A549 (cell line): ENCODE results near the gene MAGI2. TPM values are rescaled to one million over a fixed set of nuclear protein-coding genes. Genes with fewer than 3 reads are reported as not detected.

Experiments used
- ATAC-seq, 2 experiments: fragments of 200-7000 bp in 1 of 2; fragments of >200 bp in 1 of 2; cut with Nextera tagmentation in 1 of 2; cut with Tn5 transposase in 1 of 2; 3 replicates each; pipeline versions ENCODE4 v1.8.0 to v1.9.1; 2018 to 2020; ENCODE audit warnings: mild to moderate bottlenecking in 1 of 2, moderate library complexity in 1 of 2
- CTCF ChIA-PET: fragments of 300-600 bp; sonication (Branson Sonifier 250); formaldehyde crosslinking; extraction: SDS; loops from one replicate; lab custom pipeline; 2021; ENCODE audit warnings: antibody characterized with exemption, inconsistent platforms; lab: Yijun Ruan, JAX
- POLR2A ChIA-PET: fragments of 350-600 bp; formaldehyde crosslinking; extraction: SDS; loops from one replicate; lab custom pipeline; 2021; ENCODE audit warnings: antibody characterized with exemption, inconsistent platforms; lab: Yijun Ruan, JAX
- DNase-seq, 2 experiments: peaks; one replicate each; pipeline versions ENCODE4 v3.0.0 to v3.0.0-alpha.2; 2011 to 2016; ENCODE audit warnings: low read depth in 1 of 2, low spot score in 1 of 2
- FAIRE-seq: peaks from 2 replicates; lab custom pipeline; 2011; peaks lifted over from hg19 to GRCh38; lab: Jason Lieb, UNC
- H3K27ac ChIP-seq, 2 experiments: fragments of >200 bp; sonication (Bioruptor Twin); formaldehyde crosslinking; 3 replicates each; pipeline ENCODE4 v1.5.1; 2016 to 2017
- H3K4me1 ChIP-seq: fragments of >200 bp; sonication (Bioruptor Twin); formaldehyde crosslinking; 3 replicates; pipeline ENCODE4 v1.6.1; 2016
- H3K4me2 ChIP-seq: fragments of >200 bp; sonication (Bioruptor Twin); formaldehyde crosslinking; 3 replicates; pipeline ENCODE4 v1.6.1; 2016
- H3K4me3 ChIP-seq: fragments of >200 bp; sonication (Bioruptor Twin); formaldehyde crosslinking; 3 replicates; pipeline ENCODE4 v1.5.1; 2016
- H3K9me3 ChIP-seq: fragments of >200 bp; sonication (Bioruptor Twin); formaldehyde crosslinking; 3 replicates; pipeline ENCODE4 v1.6.1; 2016
- CTCF ChIP-seq: fragments of >200 bp; sonication (Bioruptor Twin); formaldehyde crosslinking; IDR thresholded peaks from 3 replicates; pipeline ENCODE4 v1.5.1; 2016
- E2F6 ChIP-seq: IDR thresholded peaks from 2 replicates; pipeline ENCODE4 v1.6.1; 2012; ENCODE audit warnings: low read depth, borderline replicate concordance
- ESRRA ChIP-seq: fragments of 150-350 bp; IDR thresholded peaks from 2 replicates; pipeline ENCODE4 v1.6.1; 2014; ENCODE audit warnings: mild to moderate bottlenecking, low read length, borderline replicate concordance
- FOSB ChIP-seq: fragments of 250-450 bp; sonication (Bioruptor Pico); IDR thresholded peaks from 2 replicates; pipeline ENCODE4 v1.5.0; 2020; ENCODE audit warnings: mild to moderate bottlenecking, moderate library complexity
- HDAC2 ChIP-seq: fragments of 200-600 bp; sonication (generic); IDR thresholded peaks from 2 replicates; pipeline ENCODE4 v1.6.1; 2016
- HEYL ChIP-seq: fragments of 250-450 bp; sonication (Bioruptor Pico); IDR thresholded peaks from 2 replicates; pipeline ENCODE4 v1.8.0; 2021; ENCODE audit warnings: mild to moderate bottlenecking, moderate library complexity
- HOXB13 ChIP-seq: fragments of 250-450 bp; sonication (Bioruptor Pico); IDR thresholded peaks from 2 replicates; pipeline ENCODE4 v1.5.0; 2020; ENCODE audit warnings: low read depth, mild to moderate bottlenecking, moderate library complexity
- JUN ChIP-seq, 2 experiments: fragments of >200 bp; sonication (Bioruptor Twin); formaldehyde crosslinking; IDR thresholded peaks; 2 replicates in 1 of 2; 3 replicates in 1 of 2; pipeline ENCODE4 v1.6.1; 2016 to 2017
- JUNB ChIP-seq: fragments of >200 bp; sonication (Bioruptor Twin); formaldehyde crosslinking; IDR thresholded peaks from 2 replicates; pipeline ENCODE4 v1.6.1; 2016
- KDM1A ChIP-seq: fragments of 200-600 bp; sonication (generic); IDR thresholded peaks from 2 replicates; pipeline ENCODE4 v1.6.1; 2016; ENCODE audit warnings: low read depth, mild to moderate bottlenecking
- KDM5A ChIP-seq: fragments of 200-600 bp; sonication (generic); IDR thresholded peaks from 2 replicates; pipeline ENCODE4 v1.6.1; 2016; ENCODE audit warnings: antibody characterized with exemption, mild to moderate bottlenecking
- MAZ ChIP-seq: fragments of 150-350 bp; IDR thresholded peaks from 2 replicates; pipeline ENCODE4 v1.6.1; 2014; ENCODE audit warnings: antibody characterized with exemption, low read depth, low read length, borderline replicate concordance
- PHF8 ChIP-seq: fragments of 200-600 bp; sonication (generic); IDR thresholded peaks from 2 replicates; pipeline ENCODE4 v1.6.1; 2016; ENCODE audit warnings: low read depth, mild to moderate bottlenecking, antibody characterized with exemption, moderate library complexity, borderline replicate concordance
- POLR2A ChIP-seq: IDR thresholded peaks from 2 replicates; pipeline ENCODE4 v1.6.1; 2012; ENCODE audit warnings: mild to moderate bottlenecking, low read length
- RARB ChIP-seq: fragments of 250-450 bp; sonication (Bioruptor Pico); IDR thresholded peaks from 2 replicates; pipeline ENCODE4 v1.8.0; 2021; ENCODE audit warnings: mild to moderate bottlenecking, moderate library complexity
- RCOR1 ChIP-seq: fragments of 150-350 bp; IDR thresholded peaks from 2 replicates; pipeline ENCODE4 v1.6.1; 2014; ENCODE audit warnings: antibody characterized with exemption, low read length, low read depth
- RFX5 ChIP-seq: fragments of 450-650 bp; IDR thresholded peaks from 2 replicates; pipeline ENCODE4 v1.7.1; 2014; ENCODE audit warnings: antibody characterized with exemption, mild to moderate bottlenecking, moderate library complexity
- SMC3 ChIP-seq: fragments of >200 bp; sonication (Bioruptor Twin); formaldehyde crosslinking; IDR thresholded peaks from 3 replicates; pipeline ENCODE4 v1.6.1; 2018; ENCODE audit warnings: inconsistent platforms
- TP53 ChIP-seq: fragments of 250-450 bp; sonication (Bioruptor Pico); IDR thresholded peaks from 2 replicates; pipeline ENCODE4 v1.5.0; 2021; ENCODE audit warnings: mild to moderate bottlenecking, moderate library complexity
- ZSCAN20 ChIP-seq: fragments of 250-450 bp; sonication (Bioruptor Pico); IDR thresholded peaks from 2 replicates; pipeline ENCODE4 v1.8.0; 2022; ENCODE audit warnings: mild to moderate bottlenecking, moderate library complexity
- WGBS: methylation state at CpG from one replicate; pipeline ENCODE4 v1.1.6; 2017; ENCODE audit errors: missing lambda C conversion rate; 5-methylcytosine and 5-hydroxymethylcytosine counted together
- polyA minus RNA-seq: library from RNA; depleted of rRNA, polyadenylated mRNA; stranded (reverse); fragments of >200 nt; gene quantifications from 2 replicates; pipeline ENCODE4 v1.2.3, GENCODE V29; 2011; rRNA and poly(A)+ RNA removed
- polyA plus RNA-seq, 4 experiments: library from polyadenylated mRNA; depleted of rRNA in 3 of 4; stranded (reverse); fragments of >200 nt; fragmentation: RNase III in 1 of 4; extraction: RNeasy Plus Mini Kit Qiagen cat#74134 plus additional on column Dnase treatment in 1 of 4; gene quantifications; 2 replicates in 3 of 4; 3 replicates in 1 of 4; pipeline ENCODE4 v1.2.3, GENCODE V29; 2011 to 2017
- TF ChIP-seq, protein P1 (sequence below): IDR thresholded peaks from 2 replicates; pipeline ENCODE4 v1.6.1; 2012
- TF ChIP-seq, protein P2 (sequence below): fragments of 450-650 bp; IDR thresholded peaks from 2 replicates; pipeline ENCODE4 v1.6.1; 2014; ENCODE audit warnings: antibody characterized with exemption

MAGI2 gene
- polyA plus RNA-seq (2011; rRNA removed) (0.78 and 0.81 TPM in 2 replicates), polyA plus RNA-seq (2017; fragmentation: RNase III; extraction: RNeasy Plus Mini Kit Qiagen cat#74134 plus additional on column Dnase treatment) (0.35 to 0.53 TPM (median 0.48 TPM) in 3 replicates), polyA minus RNA-seq (1.3 and 1.5 TPM in 2 replicates)
- 0.15 and 0.22 TPM in 2 replicates for polyA plus RNA-seq (2012; cell fraction: cytosol; rRNA removed)
- polyA plus RNA-seq (2012; cell fraction: nucleus; rRNA removed) = 0.10 and 0.20 TPM in 2 replicates

GRCh38 chr7:79453558-79454360 lies at the start of gene MAGI2:
MAGI2 (minus strand) TSS chr7:79453667; CDS start chr7:79453320, 347 bp downstream.
- peak in 1 of 2 experiments; percentile 20 for DNase-seq
- 70% methylated on average over 34 of the region's 67 CpGs for WGBS
- peak; percentile 37 to 47; a peak in 5 of 6 replicates for ATAC-seq
- TF ChIP-seq POLR2A (0 out of 2 replicates have a peak, but pooled peaks have one; percentile 11), KDM1A (no peak)
- Histone ChIP-seq H3K4me3 (peak within 1 kb of the TSS; percentile 85), H3K4me1 (0 out of 3 replicates have a peak, but pooled peaks cover 3% of the 10 kb centered on the region), H3K27ac (peak within 1 kb of the TSS; percentile 87 to 92), H3K4me2 (peak within 1 kb of the TSS; percentile 93), H3K9me3 (no peaks in the 10 kb centered on the region)
- CTCF ChIA-PET = interaction anchor here (1.0 kb wide), 1 partner anchor 14 kb away, joined by 3 read pairs; no protein-coding TSS in a partner anchor
- POLR2A ChIA-PET = interaction anchor here (0.6 kb wide), 1 partner anchor 594 kb away, joined by 3 read pairs; no protein-coding TSS in a partner anchor
- no peak for FAIRE-seq

DNA sequence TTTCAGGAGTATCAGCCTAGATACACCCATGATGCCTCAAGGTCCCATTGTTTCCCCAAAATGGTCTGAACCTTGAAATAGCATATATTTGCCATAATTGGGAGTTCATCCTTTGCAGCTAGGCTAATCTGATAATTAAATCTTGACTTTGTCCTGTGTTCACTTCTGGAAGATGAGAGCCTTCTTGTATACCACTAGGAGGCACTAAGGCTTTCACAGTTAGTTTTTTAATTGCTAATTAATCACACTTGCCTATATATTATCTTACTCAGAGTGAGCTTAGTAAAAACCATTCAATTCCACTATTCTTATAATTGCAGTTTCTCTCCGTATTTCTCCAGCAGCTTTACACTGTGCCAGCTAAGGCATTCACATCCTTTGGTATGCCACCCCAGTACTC lies 48.7 kb upstream of the MAGI2 start:
- no peak overlapping the region for H3K4me2 ChIP-seq
- H3K4me3 ChIP-seq = no peak overlapping the region
- ATAC-seq (no peak), DNase-seq (no peak), FAIRE-seq (no peak)
- H3K9me3 ChIP-seq = no peaks in the 10 kb centered on the region
- ChIA-PET CTCF (no interaction called here), POLR2A (no interaction called here)
- 88% methylated on average over 1 of the region's 1 CpG for WGBS
- no peak overlapping the region for H3K27ac ChIP-seq
- TF ChIP-seq, protein P1, sequence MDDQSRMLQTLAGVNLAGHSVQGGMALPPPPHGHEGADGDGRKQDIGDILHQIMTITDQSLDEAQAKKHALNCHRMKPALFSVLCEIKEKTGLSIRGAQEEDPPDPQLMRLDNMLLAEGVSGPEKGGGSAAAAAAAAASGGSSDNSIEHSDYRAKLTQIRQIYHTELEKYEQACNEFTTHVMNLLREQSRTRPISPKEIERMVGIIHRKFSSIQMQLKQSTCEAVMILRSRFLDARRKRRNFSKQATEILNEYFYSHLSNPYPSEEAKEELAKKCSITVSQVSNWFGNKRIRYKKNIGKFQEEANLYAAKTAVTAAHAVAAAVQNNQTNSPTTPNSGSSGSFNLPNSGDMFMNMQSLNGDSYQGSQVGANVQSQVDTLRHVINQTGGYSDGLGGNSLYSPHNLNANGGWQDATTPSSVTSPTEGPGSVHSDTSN = no peak
- no peak; the same call in 2 of the 3 replicates for TF ChIP-seq CTCF
- TF ChIP-seq FOSB (CRISPR knock-in tag) = no peak
- no peak for TF ChIP-seq HOXB13 (CRISPR knock-in tag)
- TF ChIP-seq KDM5A = no peak
- TF ChIP-seq JUN (IDR thresholded peaks at IDR 0.05) = no peak
- TF ChIP-seq RFX5 = no peak
- TF ChIP-seq, protein P2, sequence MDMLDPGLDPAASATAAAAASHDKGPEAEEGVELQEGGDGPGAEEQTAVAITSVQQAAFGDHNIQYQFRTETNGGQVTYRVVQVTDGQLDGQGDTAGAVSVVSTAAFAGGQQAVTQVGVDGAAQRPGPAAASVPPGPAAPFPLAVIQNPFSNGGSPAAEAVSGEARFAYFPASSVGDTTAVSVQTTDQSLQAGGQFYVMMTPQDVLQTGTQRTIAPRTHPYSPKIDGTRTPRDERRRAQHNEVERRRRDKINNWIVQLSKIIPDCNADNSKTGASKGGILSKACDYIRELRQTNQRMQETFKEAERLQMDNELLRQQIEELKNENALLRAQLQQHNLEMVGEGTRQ = no peak
- TF ChIP-seq HEYL (CRISPR knock-in tag) = no peak
- no peak for TF ChIP-seq MAZ
- TF ChIP-seq ZSCAN20 = no peak
- no peak for TF ChIP-seq ESRRA
- no peak for TF ChIP-seq JUNB
- no peak for TF ChIP-seq RARB (CRISPR knock-in tag)
- TF ChIP-seq PHF8 = no peak
- TF ChIP-seq HDAC2 = no peak
- TF ChIP-seq RCOR1 = no peak
- no peak for TF ChIP-seq SMC3
- no peak for TF ChIP-seq E2F6
- TF ChIP-seq TP53 (CRISPR knock-in tag) = no peak
- H3K4me1 ChIP-seq = peaks cover 29% of the 10 kb centered on the region
